ENCODE data around the gene IGF2BP2. TPM values are rescaled to one million over a fixed set of nuclear protein-coding genes. Genes with fewer than 3 reads are reported as not detected.

Gene IGF2BP2
- total RNA-seq, 2 donors from 2014 or later, result 143 to 162 TPM

DNA sequence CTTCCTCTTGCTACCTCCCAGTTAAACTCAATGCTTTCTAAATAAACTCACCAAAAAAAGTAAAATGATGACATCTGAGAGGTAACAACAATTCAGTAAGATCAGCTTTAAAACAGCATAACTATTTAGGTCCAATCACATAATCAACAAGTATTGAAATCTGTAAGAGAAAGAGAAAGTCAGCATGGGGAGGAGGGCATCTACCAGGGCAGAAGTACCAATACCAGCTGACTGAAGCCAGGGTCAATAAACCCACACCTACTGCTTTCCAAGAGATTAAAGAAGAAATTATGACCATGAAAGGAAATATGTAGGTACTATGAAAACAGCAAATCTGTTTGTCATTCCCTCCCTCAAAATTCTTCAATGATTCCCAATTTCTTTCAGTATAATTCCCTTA, 42.2 kb upstream of the IGF2BP2 start:
- Mint-ChIP-seq H3K4me1 (peaks cover 5% of the 10 kb centered on the region), H3K4me3 (no peak overlapping the region), H3K36me3 (ENCODE audit: low read depth) (no peaks in the 10 kb centered on the region), H3K27me3 (ENCODE audit: insufficient read depth) (no peaks in the 10 kb centered on the region), H3K9me3 (no peaks in the 10 kb centered on the region), H3K27ac (no peak overlapping the region)
- Histone ChIP-seq H3K4me1 (ENCODE audit: control insufficient read depth, insufficient read depth, low read length) (no peaks in the 10 kb centered on the region), H3K27ac (ENCODE audit: low read depth, low read length) (no peak overlapping the region), H3K4me3 (ENCODE audit: low read length) (no peak overlapping the region), H3K36me3 (ENCODE audit: control insufficient read depth, insufficient read depth, low read length) (no peaks in the 10 kb centered on the region), H3K9me3 (ENCODE audit: control insufficient read depth, low read length) (peaks cover under 1% of the 10 kb centered on the region), H3K9ac (ENCODE audit: extremely low read depth, low read length, poor library complexity, severe bottlenecking) (no peak overlapping the region), H3K27me3 (ENCODE audit: control insufficient read depth, insufficient read depth, low read length, poor library complexity, severe bottlenecking) (no peaks in the 10 kb centered on the region)
- TF ChIP-seq, protein P1, sequence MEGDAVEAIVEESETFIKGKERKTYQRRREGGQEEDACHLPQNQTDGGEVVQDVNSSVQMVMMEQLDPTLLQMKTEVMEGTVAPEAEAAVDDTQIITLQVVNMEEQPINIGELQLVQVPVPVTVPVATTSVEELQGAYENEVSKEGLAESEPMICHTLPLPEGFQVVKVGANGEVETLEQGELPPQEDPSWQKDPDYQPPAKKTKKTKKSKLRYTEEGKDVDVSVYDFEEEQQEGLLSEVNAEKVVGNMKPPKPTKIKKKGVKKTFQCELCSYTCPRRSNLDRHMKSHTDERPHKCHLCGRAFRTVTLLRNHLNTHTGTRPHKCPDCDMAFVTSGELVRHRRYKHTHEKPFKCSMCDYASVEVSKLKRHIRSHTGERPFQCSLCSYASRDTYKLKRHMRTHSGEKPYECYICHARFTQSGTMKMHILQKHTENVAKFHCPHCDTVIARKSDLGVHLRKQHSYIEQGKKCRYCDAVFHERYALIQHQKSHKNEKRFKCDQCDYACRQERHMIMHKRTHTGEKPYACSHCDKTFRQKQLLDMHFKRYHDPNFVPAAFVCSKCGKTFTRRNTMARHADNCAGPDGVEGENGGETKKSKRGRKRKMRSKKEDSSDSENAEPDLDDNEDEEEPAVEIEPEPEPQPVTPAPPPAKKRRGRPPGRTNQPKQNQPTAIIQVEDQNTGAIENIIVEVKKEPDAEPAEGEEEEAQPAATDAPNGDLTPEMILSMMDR (conservative IDR thresholded peaks at IDR 0.05), result no peak
- DNase-seq, result no peak

- Histone ChIP-seq H3K27me3 (ENCODE audit: control insufficient read depth, insufficient read depth, low read length, poor library complexity, severe bottlenecking) (no peaks in the 10 kb centered on the region), H3K9me3 (ENCODE audit: control insufficient read depth, low read length) (peaks cover 5% of the 10 kb centered on the region), H3K4me3 (ENCODE audit: low read length) (no peak overlapping the region), H3K27ac (ENCODE audit: low read depth, low read length) (no peak overlapping the region), H3K36me3 (ENCODE audit: control insufficient read depth, insufficient read depth, low read length) (no peaks in the 10 kb centered on the region), H3K9ac (ENCODE audit: extremely low read depth, low read length, poor library complexity, severe bottlenecking) (no peak overlapping the region), H3K4me1 (ENCODE audit: control insufficient read depth, insufficient read depth, low read length) (no peaks in the 10 kb centered on the region)
- 86% methylated on average over 1 of the region's 1 CpG; no CpG with 5 or more reads in 1 of the 2 experiments for WGBS, 2 experiments (ENCODE audit: insufficient coverage in 1 of 2, insufficient read length in 1 of 2)
- no peak for DNase-seq
- H3K27ac Mint-ChIP-seq, result no peak overlapping the region
- TF ChIP-seq, protein P1 (conservative IDR thresholded peaks at IDR 0.05), result no peak
- H3K4me1 Mint-ChIP-seq, result peaks cover 5% of the 10 kb centered on the region
- H3K9me3 Mint-ChIP-seq, result no peaks in the 10 kb centered on the region
- H3K27me3 Mint-ChIP-seq (ENCODE audit: insufficient read depth), result no peaks in the 10 kb centered on the region
- no peak overlapping the region for H3K4me3 Mint-ChIP-seq
- no peaks in the 10 kb centered on the region for H3K36me3 Mint-ChIP-seq (ENCODE audit: low read depth)
Observed at GRCh38 chr3:185866555-185866954, 41.7 kb upstream of the IGF2BP2 start.

DNA sequence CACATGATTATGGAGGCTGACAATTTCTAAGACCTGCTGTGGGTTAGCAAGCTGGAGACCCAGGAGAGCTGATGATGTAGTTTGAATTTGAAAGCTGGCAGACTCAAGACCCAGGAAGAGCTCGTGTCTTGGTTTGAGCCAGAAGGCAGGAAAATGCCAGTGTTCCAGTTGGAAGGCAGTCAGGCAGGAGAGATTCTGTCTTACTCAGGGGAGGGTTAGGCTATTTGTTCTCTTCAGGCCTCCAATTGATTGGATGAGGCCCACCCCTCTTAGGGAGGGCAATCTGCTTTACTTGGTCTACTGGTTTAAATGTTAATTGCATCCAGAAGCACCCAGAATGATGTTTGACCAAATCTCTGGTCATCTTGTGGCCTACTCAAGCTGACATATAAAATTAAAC, 40.4 kb upstream of the IGF2BP2 start:
- no peak overlapping the region for H3K4me3 ChIP-seq (ENCODE audit: low read length)
- H3K9ac ChIP-seq (ENCODE audit: extremely low read depth, low read length, poor library complexity, severe bottlenecking), result no peak overlapping the region
- H3K27me3 ChIP-seq (ENCODE audit: control insufficient read depth, insufficient read depth, low read length, poor library complexity, severe bottlenecking), result no peaks in the 10 kb centered on the region
- no peaks in the 10 kb centered on the region for H3K36me3 Mint-ChIP-seq (ENCODE audit: low read depth)
- peaks cover 5% of the 10 kb centered on the region for H3K9me3 ChIP-seq (ENCODE audit: control insufficient read depth, low read length)
- no peaks in the 10 kb centered on the region for H3K27me3 Mint-ChIP-seq (ENCODE audit: insufficient read depth)
- no peak overlapping the region for H3K27ac Mint-ChIP-seq
- no peaks in the 10 kb centered on the region for H3K4me1 ChIP-seq (ENCODE audit: control insufficient read depth, insufficient read depth, low read length)
- H3K4me1 Mint-ChIP-seq, result peaks cover 5% of the 10 kb centered on the region
- no peak overlapping the region for H3K4me3 Mint-ChIP-seq
- no peak for DNase-seq
- H3K27ac ChIP-seq (ENCODE audit: low read depth, low read length), result no peak overlapping the region
- H3K9me3 Mint-ChIP-seq, result no peaks in the 10 kb centered on the region
- H3K36me3 ChIP-seq (ENCODE audit: control insufficient read depth, insufficient read depth, low read length), result no peaks in the 10 kb centered on the region
- TF ChIP-seq, protein P1 (conservative IDR thresholded peaks at IDR 0.05), result no peak
- 71 to 79% methylated on average over 1 of the region's 1 CpG for WGBS, 2 experiments (ENCODE audit: insufficient coverage in 1 of 2, insufficient read length in 1 of 2)

All from endodermal cell (in vitro differentiated cells).